ENCODE results near the gene RIMS3. TPM values are rescaled to one million over a fixed set of nuclear protein-coding genes. Genes with fewer than 3 reads are reported as not detected.

The RIMS3 gene
- total RNA-seq, 1 experiment from 2014 or later = 13.7 TPM

GRCh38 chr1:40620586-40621210 is 44.8 kb downstream of the RIMS3 start:
- no peak overlapping the region for H3K9ac ChIP-seq (ENCODE audit: extremely low read depth, insufficient read length, low read length)
- H3K4me2 ChIP-seq (ENCODE audit: insufficient read depth, insufficient read length, low read length) = no peak overlapping the region
- no peak overlapping the region for H2AFZ ChIP-seq (ENCODE audit: low read length)
- H2BK15ac ChIP-seq (ENCODE audit: low read depth, low read length) = no peak overlapping the region
- WGBS (ENCODE audit: extremely low coverage, insufficient read length, low lambda C conversion rate) = no CpG with 5 or more reads among the region's 3 CpGs
- DNase-seq = no peak
- no peaks in the 10 kb centered on the region for H3K23me2 ChIP-seq (ENCODE audit: insufficient read length, low read depth, low read length, poor library complexity, severe bottlenecking)
- no peaks in the 10 kb centered on the region for H3K4me1 Mint-ChIP-seq
- H2BK5ac ChIP-seq (ENCODE audit: insufficient read length, low read length) = no peak overlapping the region
- no peak overlapping the region for H2AK5ac ChIP-seq (ENCODE audit: insufficient read length, low read length)
- H3K4me3 Mint-ChIP-seq = no peak overlapping the region; a peak in 1 of 5 replicates
- no peak overlapping the region for H3T11ph ChIP-seq (ENCODE audit: low read length)
- no peak for TF ChIP-seq CTCF (conservative IDR thresholded peaks at IDR 0.05)
- no peak overlapping the region for H3K23ac ChIP-seq (ENCODE audit: insufficient read length, low read depth, low read length)
- no peaks in the 10 kb centered on the region for H3K4me1 ChIP-seq (ENCODE audit: insufficient read depth, low read length)
- no peak overlapping the region for H3K27ac ChIP-seq (ENCODE audit: insufficient read length, low read depth, low read length)
- no peaks in the 10 kb centered on the region for H3K36me3 Mint-ChIP-seq (ENCODE audit: insufficient read depth in 1 of 3, low read depth in 3 of 3)
- H4K91ac ChIP-seq (ENCODE audit: insufficient read length, low read depth, low read length) = no peak overlapping the region
- H2BK120ac ChIP-seq (ENCODE audit: low read depth, low read length, poor library complexity, severe bottlenecking) = no peak overlapping the region
- H3K27ac Mint-ChIP-seq = no peak overlapping the region
- H4K20me1 ChIP-seq (ENCODE audit: control insufficient read depth, insufficient read depth, insufficient read length) = no peaks in the 10 kb centered on the region
- peaks cover 0 to 3% of the 10 kb centered on the region in 2 experiments; a peak in 1 of 5 replicates for H3K9me3 Mint-ChIP-seq
- no peak overlapping the region for H3K14ac ChIP-seq (ENCODE audit: insufficient read depth, low read length)
- no peak overlapping the region for H3K18ac ChIP-seq (ENCODE audit: insufficient read length, low read depth, low read length)
- H3K27me3 Mint-ChIP-seq (ENCODE audit: low read depth) = no peaks in the 10 kb centered on the region; the same call in none of the 2 replicates
- no peaks in the 10 kb centered on the region for H3K79me2 ChIP-seq (ENCODE audit: insufficient read depth, low read length)
- no peak overlapping the region for H4K8ac ChIP-seq (replicated peaks; ENCODE audit: insufficient read length, low read depth, low read length)
- no peaks in the 10 kb centered on the region for H3K9me3 ChIP-seq (ENCODE audit: control insufficient read depth, low read depth, low read length)
- no peak overlapping the region for H2BK20ac ChIP-seq (ENCODE audit: low read depth, low read length, poor library complexity, severe bottlenecking)
- no peak overlapping the region for H3K4ac ChIP-seq (ENCODE audit: low read depth, low read length)
- no peak overlapping the region for H4K5ac ChIP-seq (ENCODE audit: insufficient read length, low read depth, low read length)
- no peak overlapping the region for H3K56ac ChIP-seq (ENCODE audit: insufficient read length, low read depth, low read length)
- H3K79me1 ChIP-seq (ENCODE audit: insufficient read depth, low read depth, low read length, poor library complexity, severe bottlenecking) = no peaks in the 10 kb centered on the region
- no peak overlapping the region for H2BK12ac ChIP-seq (ENCODE audit: insufficient read length, low read depth, low read length)
- H3K27me3 ChIP-seq (ENCODE audit: insufficient read depth, low read length) = no peaks in the 10 kb centered on the region
